NK-92 (cell line): ENCODE data around the gene NTNG1.
"Not testable (repeated sequence)": the region's sequence is repeated elsewhere in the genome, so short reads cannot be mapped to it uniquely, and the experiment has no call there.

ENCODE experiments used
- DNase-seq: peaks from one replicate; lab custom pipeline; 2025; ENCODE audit not compliant: unreplicated experiment; lab: John Stamatoyannopoulos, UW

Gene NTNG1

GRCh38 chr1:107140703-107141490 lies at the start of gene NTNG1:
Gene NTNG1 (plus strand): TSS chr1:107141039.
- no peak for DNase-seq

GRCh38 chr1:107091418-107091817 lies 49.4 kb upstream of the NTNG1 start:
- no peak for DNase-seq

- DNase-seq: not testable (repeated sequence)
These were observed 47.4 kb upstream of the NTNG1 start for GRCh38 chr1:107093395-107093794.

- no peak for DNase-seq
These were observed 45.2 kb upstream of the NTNG1 start for GRCh38 chr1:107095647-107096046.

GRCh38 chr1:107096690-107097089 lies 44.1 kb upstream of the NTNG1 start:
- DNase-seq: no peak

GRCh38 chr1:107098961-107099360 lies 41.9 kb upstream of the NTNG1 start:
- DNase-seq: no peak

- DNase-seq: no peak
These were observed 40.4 kb upstream of the NTNG1 start for GRCh38 chr1:107100331-107100984.

GRCh38 chr1:107105914-107106313 lies 34.9 kb upstream of the NTNG1 start:
- no peak for DNase-seq

GRCh38 chr1:107110326-107110725 lies 30.5 kb upstream of the NTNG1 start:
- DNase-seq: no peak

GRCh38 chr1:107116306-107116790 lies 24.5 kb upstream of the NTNG1 start:
- DNase-seq: no peak

- DNase-seq: no peak
These were observed 18.6 kb upstream of the NTNG1 start for GRCh38 chr1:107122225-107122624.

GRCh38 chr1:107123741-107124140 lies 17.1 kb upstream of the NTNG1 start:
- DNase-seq: no peak

GRCh38 chr1:107124694-107125093 lies 16.1 kb upstream of the NTNG1 start:
- DNase-seq: no peak

- DNase-seq: no peak
These were observed 8.6 kb upstream of the NTNG1 start for GRCh38 chr1:107132195-107132594.

GRCh38 chr1:107132780-107133179 lies 8.1 kb upstream of the NTNG1 start:
- no peak for DNase-seq

- DNase-seq: no peak
These were observed 5.4 kb upstream of the NTNG1 start for GRCh38 chr1:107135463-107135862.

- DNase-seq: no peak
These were observed 2.7 kb upstream of the NTNG1 start for GRCh38 chr1:107138166-107138565.

GRCh38 chr1:107138767-107139445 lies 1.9 kb upstream of the NTNG1 start:
- DNase-seq: no peak

GRCh38 chr1:107139833-107140702 lies 771 bp upstream of the NTNG1 start:
- no peak for DNase-seq

GRCh38 chr1:107141491-107142126 lies 770 bp downstream of the NTNG1 start:
- DNase-seq: no peak
